HFF-Myc (cell line): ENCODE results near the gene KIF13A.

Experiments
- DNase-seq: peaks from one replicate; pipeline ENCODE4 v3.0.0-alpha.2; 2011; ENCODE audit warnings: low read depth; ENCODE audit errors: extremely low read depth
- H3K4me3 ChIP-seq: replicated peaks from 2 replicates; pipeline ENCODE4 v1.5.1; 2011; ENCODE audit warnings: low read depth, mild to moderate bottlenecking, control low read depth, low read length
- TF ChIP-seq, protein P1 (sequence below): IDR thresholded peaks from 2 replicates; pipeline ENCODE4 v1.5.1; 2012; ENCODE audit warnings: mild to moderate bottlenecking, low read depth, low read length, control low read depth; ENCODE audit errors: missing control alignments

KIF13A gene

DNA sequence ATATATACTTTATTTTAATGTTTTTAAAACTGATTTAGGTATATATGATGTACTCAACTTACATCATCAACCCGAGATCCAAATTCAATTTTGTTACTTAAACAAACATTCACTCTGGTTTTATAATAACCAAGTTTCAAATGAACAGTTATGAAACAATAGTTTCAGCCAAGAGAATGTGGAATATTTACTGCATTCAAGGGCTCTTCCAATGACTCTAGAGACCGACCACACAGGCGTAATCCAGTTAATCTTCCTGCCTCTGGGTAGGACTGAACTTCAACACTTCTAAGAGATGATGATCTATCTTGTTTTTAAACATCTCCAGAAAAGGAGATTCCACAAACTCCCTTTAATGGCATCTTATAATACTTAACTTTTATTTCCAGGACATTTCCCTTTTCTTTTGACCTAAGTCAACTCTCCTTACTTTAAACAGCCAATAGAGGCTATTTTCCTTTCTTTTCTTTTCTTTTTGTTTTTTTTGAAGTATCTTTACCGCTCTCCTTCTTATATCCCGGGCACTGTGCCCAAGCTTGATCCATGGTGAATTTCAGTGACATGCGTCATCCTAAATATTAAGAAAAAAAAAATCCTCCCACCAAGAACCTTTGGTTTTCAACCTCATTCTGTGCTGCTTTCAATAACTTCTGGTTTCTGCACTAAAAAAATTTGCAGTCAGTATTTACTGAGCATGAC, 110.1 kb downstream of the KIF13A start:
- H3K4me3 ChIP-seq, result no peak overlapping the region
- TF ChIP-seq, protein P1, sequence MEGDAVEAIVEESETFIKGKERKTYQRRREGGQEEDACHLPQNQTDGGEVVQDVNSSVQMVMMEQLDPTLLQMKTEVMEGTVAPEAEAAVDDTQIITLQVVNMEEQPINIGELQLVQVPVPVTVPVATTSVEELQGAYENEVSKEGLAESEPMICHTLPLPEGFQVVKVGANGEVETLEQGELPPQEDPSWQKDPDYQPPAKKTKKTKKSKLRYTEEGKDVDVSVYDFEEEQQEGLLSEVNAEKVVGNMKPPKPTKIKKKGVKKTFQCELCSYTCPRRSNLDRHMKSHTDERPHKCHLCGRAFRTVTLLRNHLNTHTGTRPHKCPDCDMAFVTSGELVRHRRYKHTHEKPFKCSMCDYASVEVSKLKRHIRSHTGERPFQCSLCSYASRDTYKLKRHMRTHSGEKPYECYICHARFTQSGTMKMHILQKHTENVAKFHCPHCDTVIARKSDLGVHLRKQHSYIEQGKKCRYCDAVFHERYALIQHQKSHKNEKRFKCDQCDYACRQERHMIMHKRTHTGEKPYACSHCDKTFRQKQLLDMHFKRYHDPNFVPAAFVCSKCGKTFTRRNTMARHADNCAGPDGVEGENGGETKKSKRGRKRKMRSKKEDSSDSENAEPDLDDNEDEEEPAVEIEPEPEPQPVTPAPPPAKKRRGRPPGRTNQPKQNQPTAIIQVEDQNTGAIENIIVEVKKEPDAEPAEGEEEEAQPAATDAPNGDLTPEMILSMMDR, result no peak
- DNase-seq, result no peak

DNA sequence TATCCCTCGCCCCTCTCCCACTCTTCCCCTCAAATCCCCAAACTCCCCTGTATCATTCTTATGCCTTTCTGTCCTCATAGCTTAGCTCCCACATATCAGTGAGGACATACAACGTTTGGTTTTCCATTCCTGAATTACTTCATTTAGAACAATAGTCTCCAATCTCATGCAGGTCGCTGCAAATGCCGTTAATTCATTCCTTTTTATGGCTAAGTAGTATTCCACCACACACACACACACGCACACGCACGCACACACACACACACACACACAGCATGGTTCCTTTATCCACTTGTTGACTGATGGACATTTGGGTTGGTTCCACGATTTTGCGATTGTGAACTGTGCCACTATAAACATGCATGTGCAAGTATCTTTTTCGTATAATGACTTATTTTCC, 112.7 kb downstream of the KIF13A start:
- no peak for DNase-seq
- no peak overlapping the region for H3K4me3 ChIP-seq

DNA sequence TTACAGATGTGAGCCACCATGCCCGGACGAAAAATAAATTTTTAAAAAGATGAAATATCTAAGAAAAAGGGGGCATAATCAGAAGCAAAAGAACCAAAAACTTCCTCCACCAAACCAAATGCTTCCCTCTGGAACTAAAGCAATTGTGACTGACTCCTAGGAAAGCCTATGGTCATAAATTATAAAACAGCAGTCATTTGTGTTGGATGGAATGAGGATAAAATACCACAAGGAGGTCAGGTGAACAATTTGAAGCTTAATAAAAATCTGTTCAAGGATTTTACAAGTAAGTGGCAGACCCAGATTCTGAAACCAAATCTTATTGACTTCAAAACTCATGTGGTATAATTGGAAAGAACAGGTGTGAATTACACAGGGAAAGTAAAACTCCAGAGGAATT, 114.5 kb downstream of the KIF13A start:
- TF ChIP-seq, protein P1, result no peak
- H3K4me3 ChIP-seq, result no peak overlapping the region
- DNase-seq, result no peak

More for the DNA sequence above, 112.7 kb downstream of the KIF13A start:
- TF ChIP-seq, protein P1, result no peak

DNA sequence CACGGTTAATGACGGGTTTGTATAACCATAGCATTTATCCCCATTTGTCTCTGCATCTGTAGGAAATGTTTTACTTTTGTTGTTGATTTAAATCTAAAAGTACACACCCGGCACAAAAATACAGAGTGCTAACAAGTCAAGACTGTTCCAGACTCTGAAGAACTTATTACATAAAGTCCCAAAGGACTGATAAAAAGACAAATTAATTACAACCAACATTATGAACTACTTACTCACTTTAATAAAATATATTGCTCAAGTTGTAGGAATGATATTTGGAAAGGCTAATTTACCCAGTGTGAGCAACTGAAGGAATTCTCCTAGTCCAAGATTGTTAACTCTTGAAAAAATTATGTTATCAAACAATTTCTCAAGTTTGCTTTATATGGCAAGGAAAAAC, 115.6 kb downstream of the KIF13A start:
- TF ChIP-seq, protein P1, result no peak
- H3K4me3 ChIP-seq, result no peak overlapping the region
- no peak for DNase-seq

DNA sequence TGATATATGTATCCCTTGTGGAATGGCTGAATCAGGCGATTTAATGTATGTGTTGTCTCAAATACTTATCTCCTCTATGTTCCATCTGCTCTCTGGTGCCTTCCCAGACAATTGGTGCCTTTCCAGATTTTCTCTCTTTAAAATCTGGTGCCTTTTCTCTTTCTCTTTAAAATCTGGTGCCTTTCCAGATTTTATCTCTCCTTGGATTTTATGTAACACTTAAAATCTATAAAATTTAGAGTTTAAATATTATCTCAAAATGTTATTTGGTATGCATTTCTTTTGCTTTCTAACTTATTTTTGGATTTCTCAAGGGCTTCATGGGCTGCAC, 116.3 kb downstream of the KIF13A start:
- DNase-seq, result no peak
- no peak overlapping the region for H3K4me3 ChIP-seq
- TF ChIP-seq, protein P1, result no peak

DNA sequence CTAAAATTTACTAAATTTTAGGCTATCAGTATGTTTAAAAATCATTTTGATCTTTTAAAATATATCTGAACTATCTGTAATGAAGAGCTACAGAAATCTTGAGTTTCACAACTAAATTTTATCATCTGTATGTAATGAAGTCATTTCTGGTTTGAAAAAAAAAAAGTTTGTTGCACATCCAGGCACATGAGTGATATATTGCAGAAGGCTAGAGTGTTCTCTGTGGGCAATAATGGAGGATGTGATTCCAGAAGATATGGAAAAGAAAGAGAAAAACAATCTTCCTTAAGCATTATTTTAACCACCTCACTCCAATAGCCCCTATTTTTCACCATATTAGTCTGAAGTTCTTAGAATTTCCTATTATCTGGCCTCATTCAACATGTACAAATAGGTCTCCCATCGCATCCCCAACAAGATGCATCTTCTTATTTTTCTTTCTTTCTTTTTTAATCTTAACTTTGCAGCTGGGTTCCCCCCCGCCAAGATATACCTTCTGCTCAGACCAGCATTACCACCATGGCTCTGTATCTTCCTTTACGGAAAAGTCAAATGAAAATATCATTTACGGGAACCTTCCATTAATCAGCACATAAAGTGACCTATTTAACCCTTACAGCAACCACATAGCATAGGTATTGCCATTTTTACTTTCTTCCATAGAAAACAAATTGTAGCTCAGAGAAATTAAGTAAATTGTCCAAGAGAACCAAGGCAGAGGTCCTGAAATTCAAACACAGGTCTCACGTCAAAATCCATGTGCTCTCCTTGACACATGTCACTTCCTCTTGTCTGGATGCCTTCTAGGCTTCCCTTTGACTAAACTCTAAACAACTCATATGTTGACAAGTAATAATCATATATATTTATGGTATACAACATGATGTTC, 116.9 kb downstream of the KIF13A start:
- TF ChIP-seq, protein P1, result no peak
- no peak for DNase-seq

More for the DNA sequence above, 116.9 kb downstream of the KIF13A start:
- H3K4me3 ChIP-seq, result no peak overlapping the region
